Measurements from ENCODE around the gene CHCHD6. TPM values are rescaled to one million over a fixed set of nuclear protein-coding genes. Genes with fewer than 3 reads are reported as not detected.

Gene CHCHD6
- total RNA-seq, 2 experiments from 2014 or later: 5.4 to 7.4 TPM

GRCh38 chr3:126886217-126886616 lies 182.2 kb downstream of the CHCHD6 start:
- ChIA-PET POLR2A (no interaction called here), CTCF (interaction anchor here (2.2 kb wide), 1 partner anchor 9 kb away, joined by 7 read pairs; no protein-coding TSS in a partner anchor)
- H3K27me3 Mint-ChIP-seq: no peaks in the 10 kb centered on the region
- H3K4me3 Mint-ChIP-seq: no peak overlapping the region
- no peaks in the 10 kb centered on the region for H3K36me3 Mint-ChIP-seq (ENCODE audit: low read depth)
- DNase-seq: no peak
- no peaks in the 10 kb centered on the region for H3K9me3 Mint-ChIP-seq
- H3K4me1 Mint-ChIP-seq: peaks cover 3% of the 10 kb centered on the region
- H3K27ac Mint-ChIP-seq: no peak overlapping the region

- DNase-seq: no peak
- POLR2A ChIA-PET: no interaction called here
- Mint-ChIP-seq H3K36me3 (ENCODE audit: low read depth) (no peaks in the 10 kb centered on the region), H3K27me3 (no peaks in the 10 kb centered on the region), H3K27ac (no peak overlapping the region), H3K4me3 (no peak overlapping the region), H3K4me1 (peaks cover 3% of the 10 kb centered on the region), H3K9me3 (no peaks in the 10 kb centered on the region)
- CTCF ChIA-PET: interaction anchor here (0.8 to 2.3 kb wide), 2 partner anchors 14 to 95 kb away, joined by 3 to 5 read pairs; partner anchors contain the start of gene PLXNA1
These were observed 183.6 kb downstream of the CHCHD6 start for GRCh38 chr3:126887686-126888085.

- Mint-ChIP-seq H3K9me3 (no peaks in the 10 kb centered on the region), H3K36me3 (ENCODE audit: low read depth) (no peaks in the 10 kb centered on the region), H3K4me1 (peaks cover 3% of the 10 kb centered on the region), H3K27me3 (no peaks in the 10 kb centered on the region), H3K4me3 (no peak overlapping the region), H3K27ac (peak overlapping the region; percentile 37)
- ChIA-PET POLR2A (no interaction called here), CTCF (interaction anchor here (0.6 to 2.3 kb wide), 3 partner anchors 14 to 73 kb away, joined by 4 to 5 read pairs (median 5); no protein-coding TSS in a partner anchor)
- DNase-seq: no peak
These were observed 184.2 kb downstream of the CHCHD6 start for GRCh38 chr3:126888186-126888760.

- POLR2A ChIA-PET: no interaction called here
- Mint-ChIP-seq H3K27ac (no peak overlapping the region), H3K4me1 (peaks cover 3% of the 10 kb centered on the region), H3K36me3 (ENCODE audit: low read depth) (no peaks in the 10 kb centered on the region), H3K4me3 (no peak overlapping the region), H3K9me3 (no peaks in the 10 kb centered on the region), H3K27me3 (no peaks in the 10 kb centered on the region)
- no peak for DNase-seq
- CTCF ChIA-PET: interaction anchor here (0.8 to 2.3 kb wide), 2 partner anchors 12 to 24 kb away, joined by 4 to 5 read pairs; no protein-coding TSS in a partner anchor
These were observed 185.5 kb downstream of the CHCHD6 start for GRCh38 chr3:126889276-126890201.

- no peaks in the 10 kb centered on the region for H3K36me3 Mint-ChIP-seq (ENCODE audit: low read depth)
These were observed 187.1 kb downstream of the CHCHD6 start for GRCh38 chr3:126891141-126891540.

GRCh38 chr3:126891791-126892190 lies 187.8 kb downstream of the CHCHD6 start:
- Mint-ChIP-seq H3K27me3 (no peaks in the 10 kb centered on the region), H3K4me3 (no peak overlapping the region), H3K27ac (no peak overlapping the region), H3K36me3 (ENCODE audit: low read depth) (no peaks in the 10 kb centered on the region), H3K4me1 (peaks cover 3% of the 10 kb centered on the region), H3K9me3 (no peaks in the 10 kb centered on the region)
- ChIA-PET POLR2A (no interaction called here), CTCF (interaction anchor here (1.3 to 1.6 kb wide), 2 partner anchors 13 to 30 kb away, joined by 4 read pairs; no protein-coding TSS in a partner anchor)
- no peak for DNase-seq

More at GRCh38 chr3:126891141-126891540, 187.1 kb downstream of the CHCHD6 start:
- Mint-ChIP-seq H3K4me1 (peaks cover 3% of the 10 kb centered on the region), H3K9me3 (no peaks in the 10 kb centered on the region), H3K27me3 (no peaks in the 10 kb centered on the region), H3K4me3 (no peak overlapping the region), H3K27ac (no peak overlapping the region)
- CTCF ChIA-PET: interaction anchor here (0.9 to 1.6 kb wide), 2 partner anchors 11 to 31 kb away, joined by 3 to 4 read pairs; no protein-coding TSS in a partner anchor
- POLR2A ChIA-PET: no interaction called here
- no peak for DNase-seq

GRCh38 chr3:126893651-126894050 lies 189.6 kb downstream of the CHCHD6 start:
- no peak overlapping the region for H3K27ac Mint-ChIP-seq
- H3K4me1 Mint-ChIP-seq: no peaks in the 10 kb centered on the region
- H3K4me3 Mint-ChIP-seq: no peak overlapping the region
- DNase-seq: no peak
- no peaks in the 10 kb centered on the region for H3K9me3 Mint-ChIP-seq
- CTCF ChIA-PET: no interaction called here
- no peaks in the 10 kb centered on the region for H3K36me3 Mint-ChIP-seq (ENCODE audit: low read depth)
- no peaks in the 10 kb centered on the region for H3K27me3 Mint-ChIP-seq
- POLR2A ChIA-PET: no interaction called here

GRCh38 chr3:126894475-126894874 lies 190.4 kb downstream of the CHCHD6 start:
- H3K27me3 Mint-ChIP-seq: no peaks in the 10 kb centered on the region
- no peaks in the 10 kb centered on the region for H3K9me3 Mint-ChIP-seq
- H3K4me1 Mint-ChIP-seq: no peaks in the 10 kb centered on the region
- H3K4me3 Mint-ChIP-seq: no peak overlapping the region
- DNase-seq: no peak
- no peak overlapping the region for H3K27ac Mint-ChIP-seq
- POLR2A ChIA-PET: no interaction called here
- H3K36me3 Mint-ChIP-seq (ENCODE audit: low read depth): no peaks in the 10 kb centered on the region
- CTCF ChIA-PET: interaction anchor here (0.8 to 1.6 kb wide), 2 partner anchors 8 to 10 kb away, joined by 3 to 7 read pairs; no protein-coding TSS in a partner anchor

- H3K27me3 Mint-ChIP-seq: no peaks in the 10 kb centered on the region
- no peak for DNase-seq
- H3K36me3 Mint-ChIP-seq (ENCODE audit: low read depth): no peaks in the 10 kb centered on the region
- H3K4me3 Mint-ChIP-seq: no peak overlapping the region
- H3K27ac Mint-ChIP-seq: no peak overlapping the region
- no peaks in the 10 kb centered on the region for H3K9me3 Mint-ChIP-seq
- ChIA-PET POLR2A (no interaction called here), CTCF (interaction anchor here (0.7 to 1.6 kb wide), 3 partner anchors 9 to 81 kb away, joined by 3 to 7 read pairs (median 3); no protein-coding TSS in a partner anchor)
- no peaks in the 10 kb centered on the region for H3K4me1 Mint-ChIP-seq
These were observed 191.4 kb downstream of the CHCHD6 start for GRCh38 chr3:126895178-126896066.

- ChIA-PET CTCF (interaction anchor here (0.7 to 1.6 kb wide), 2 partner anchors 10 to 80 kb away, joined by 3 to 7 read pairs; no protein-coding TSS in a partner anchor), POLR2A (no interaction called here)
- Mint-ChIP-seq H3K4me1 (no peaks in the 10 kb centered on the region), H3K9me3 (no peaks in the 10 kb centered on the region), H3K4me3 (no peak overlapping the region), H3K36me3 (ENCODE audit: low read depth) (no peaks in the 10 kb centered on the region), H3K27me3 (no peaks in the 10 kb centered on the region), H3K27ac (no peak overlapping the region)
- no peak for DNase-seq
These were observed 192.0 kb downstream of the CHCHD6 start for GRCh38 chr3:126896067-126896441.

- ChIA-PET POLR2A (no interaction called here), CTCF (no interaction called here)
- DNase-seq: no peak
- H3K4me1 Mint-ChIP-seq: no peaks in the 10 kb centered on the region
- H3K27ac Mint-ChIP-seq: no peak overlapping the region
- H3K4me3 Mint-ChIP-seq: no peak overlapping the region
- no peaks in the 10 kb centered on the region for H3K27me3 Mint-ChIP-seq
- no peaks in the 10 kb centered on the region for H3K36me3 Mint-ChIP-seq (ENCODE audit: low read depth)
- H3K9me3 Mint-ChIP-seq: no peaks in the 10 kb centered on the region
These were observed 192.9 kb downstream of the CHCHD6 start for GRCh38 chr3:126896968-126897367.

- Mint-ChIP-seq H3K27me3 (no peaks in the 10 kb centered on the region), H3K27ac (no peak overlapping the region), H3K4me1 (no peaks in the 10 kb centered on the region), H3K9me3 (no peaks in the 10 kb centered on the region), H3K36me3 (ENCODE audit: low read depth) (no peaks in the 10 kb centered on the region), H3K4me3 (no peak overlapping the region)
- no peak for DNase-seq
- ChIA-PET POLR2A (interaction anchor here (0.6 kb wide), 1 partner anchor 677 kb away, joined by 3 read pairs; no protein-coding TSS in a partner anchor), CTCF (no interaction called here)
These were observed 193.9 kb downstream of the CHCHD6 start for GRCh38 chr3:126897943-126898342.

All from activated CD4-positive, alpha-beta T cell treated with anti-CD3 and anti-CD28 coated beads, Interleukin-2, amount 10 ng/mL, durations not matched to agents 7 days and 5 days (primary cell).